Measurements from ENCODE around the gene ADAMTSL1. TPM values are rescaled to one million over a fixed set of nuclear protein-coding genes. Genes with fewer than 3 reads are reported as not detected.

The ADAMTSL1 gene
- total RNA-seq, 1 experiment from 2014 or later = not detected

DNA sequence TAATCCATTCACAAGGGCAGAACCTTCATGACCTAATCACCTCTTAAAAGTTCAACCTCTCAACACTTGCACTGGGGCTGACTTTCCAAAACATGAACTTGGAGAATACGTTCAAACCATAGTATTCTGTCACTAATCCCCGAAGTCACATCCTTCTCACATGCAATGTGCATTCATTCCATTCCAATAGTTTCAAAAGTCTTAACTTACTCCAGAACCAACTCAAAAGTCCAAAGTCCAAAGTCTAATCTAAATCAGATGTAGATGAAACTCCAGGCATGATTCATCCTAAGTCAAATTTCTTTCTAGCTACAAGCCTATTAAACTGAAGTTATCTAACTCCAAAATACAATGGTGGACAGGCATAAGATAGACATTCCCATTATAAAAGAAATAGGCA lies 21.7 kb upstream of the ADAMTSL1 start:
- TF ChIP-seq EZH2phosphoT487 (IDR thresholded peaks at IDR 0.05; ENCODE audit: borderline replicate concordance) (no peak), EGR1 (IDR thresholded peaks at IDR 0.05; ENCODE audit: low read depth) (no peak), FOSL1 (IDR thresholded peaks at IDR 0.05; ENCODE audit: low read depth) (no peak), ELF1 (IDR thresholded peaks at IDR 0.05; ENCODE audit: borderline replicate concordance, low read depth) (no peak), CEBPB (IDR thresholded peaks at IDR 0.05; ENCODE audit: low read depth) (no peak), YY1 (IDR thresholded peaks at IDR 0.05; ENCODE audit: extremely low read depth, insufficient replicate concordance, low read depth, low read length) (no peak), POLR2AphosphoS5 (IDR thresholded peaks at IDR 0.05; ENCODE audit: low read depth, low read length) (no peak), SIN3A (IDR thresholded peaks at IDR 0.05; ENCODE audit: low read depth) (no peak), RAD21 (IDR thresholded peaks at IDR 0.05; ENCODE audit: low read depth) (no peak), EZH2 (IDR thresholded peaks at IDR 0.05) (no peak), CBX3 (IDR thresholded peaks at IDR 0.05; ENCODE audit: low read depth) (no peak), POLR2A (IDR thresholded peaks at IDR 0.05; ENCODE audit: borderline replicate concordance, extremely low read depth, insufficient read depth, insufficient read length) (no peak), JUND (IDR thresholded peaks at IDR 0.05) (no peak), SP1 (IDR thresholded peaks at IDR 0.05; ENCODE audit: low read depth) (no peak), SRF (IDR thresholded peaks at IDR 0.05; ENCODE audit: low read depth) (no peak), TCF7L2 (IDR thresholded peaks at IDR 0.05; ENCODE audit: borderline replicate concordance, extremely low read depth, insufficient read depth, insufficient read length) (no peak)
- TF ChIP-seq, protein P1, sequence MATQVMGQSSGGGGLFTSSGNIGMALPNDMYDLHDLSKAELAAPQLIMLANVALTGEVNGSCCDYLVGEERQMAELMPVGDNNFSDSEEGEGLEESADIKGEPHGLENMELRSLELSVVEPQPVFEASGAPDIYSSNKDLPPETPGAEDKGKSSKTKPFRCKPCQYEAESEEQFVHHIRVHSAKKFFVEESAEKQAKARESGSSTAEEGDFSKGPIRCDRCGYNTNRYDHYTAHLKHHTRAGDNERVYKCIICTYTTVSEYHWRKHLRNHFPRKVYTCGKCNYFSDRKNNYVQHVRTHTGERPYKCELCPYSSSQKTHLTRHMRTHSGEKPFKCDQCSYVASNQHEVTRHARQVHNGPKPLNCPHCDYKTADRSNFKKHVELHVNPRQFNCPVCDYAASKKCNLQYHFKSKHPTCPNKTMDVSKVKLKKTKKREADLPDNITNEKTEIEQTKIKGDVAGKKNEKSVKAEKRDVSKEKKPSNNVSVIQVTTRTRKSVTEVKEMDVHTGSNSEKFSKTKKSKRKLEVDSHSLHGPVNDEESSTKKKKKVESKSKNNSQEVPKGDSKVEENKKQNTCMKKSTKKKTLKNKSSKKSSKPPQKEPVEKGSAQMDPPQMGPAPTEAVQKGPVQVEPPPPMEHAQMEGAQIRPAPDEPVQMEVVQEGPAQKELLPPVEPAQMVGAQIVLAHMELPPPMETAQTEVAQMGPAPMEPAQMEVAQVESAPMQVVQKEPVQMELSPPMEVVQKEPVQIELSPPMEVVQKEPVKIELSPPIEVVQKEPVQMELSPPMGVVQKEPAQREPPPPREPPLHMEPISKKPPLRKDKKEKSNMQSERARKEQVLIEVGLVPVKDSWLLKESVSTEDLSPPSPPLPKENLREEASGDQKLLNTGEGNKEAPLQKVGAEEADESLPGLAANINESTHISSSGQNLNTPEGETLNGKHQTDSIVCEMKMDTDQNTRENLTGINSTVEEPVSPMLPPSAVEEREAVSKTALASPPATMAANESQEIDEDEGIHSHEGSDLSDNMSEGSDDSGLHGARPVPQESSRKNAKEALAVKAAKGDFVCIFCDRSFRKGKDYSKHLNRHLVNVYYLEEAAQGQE (IDR thresholded peaks at IDR 0.05; ENCODE audit: low read depth) = no peak
- TF ChIP-seq, protein P2, sequence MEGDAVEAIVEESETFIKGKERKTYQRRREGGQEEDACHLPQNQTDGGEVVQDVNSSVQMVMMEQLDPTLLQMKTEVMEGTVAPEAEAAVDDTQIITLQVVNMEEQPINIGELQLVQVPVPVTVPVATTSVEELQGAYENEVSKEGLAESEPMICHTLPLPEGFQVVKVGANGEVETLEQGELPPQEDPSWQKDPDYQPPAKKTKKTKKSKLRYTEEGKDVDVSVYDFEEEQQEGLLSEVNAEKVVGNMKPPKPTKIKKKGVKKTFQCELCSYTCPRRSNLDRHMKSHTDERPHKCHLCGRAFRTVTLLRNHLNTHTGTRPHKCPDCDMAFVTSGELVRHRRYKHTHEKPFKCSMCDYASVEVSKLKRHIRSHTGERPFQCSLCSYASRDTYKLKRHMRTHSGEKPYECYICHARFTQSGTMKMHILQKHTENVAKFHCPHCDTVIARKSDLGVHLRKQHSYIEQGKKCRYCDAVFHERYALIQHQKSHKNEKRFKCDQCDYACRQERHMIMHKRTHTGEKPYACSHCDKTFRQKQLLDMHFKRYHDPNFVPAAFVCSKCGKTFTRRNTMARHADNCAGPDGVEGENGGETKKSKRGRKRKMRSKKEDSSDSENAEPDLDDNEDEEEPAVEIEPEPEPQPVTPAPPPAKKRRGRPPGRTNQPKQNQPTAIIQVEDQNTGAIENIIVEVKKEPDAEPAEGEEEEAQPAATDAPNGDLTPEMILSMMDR (IDR thresholded peaks at IDR 0.05 in 2 of 3, conservative IDR thresholded peaks at IDR 0.05 in 1 of 3; ENCODE audit: borderline replicate concordance in 1 of 3, insufficient read depth in 1 of 3, low read depth in 2 of 3, low read length in 2 of 3) = no peak
- TF ChIP-seq, protein P3, sequence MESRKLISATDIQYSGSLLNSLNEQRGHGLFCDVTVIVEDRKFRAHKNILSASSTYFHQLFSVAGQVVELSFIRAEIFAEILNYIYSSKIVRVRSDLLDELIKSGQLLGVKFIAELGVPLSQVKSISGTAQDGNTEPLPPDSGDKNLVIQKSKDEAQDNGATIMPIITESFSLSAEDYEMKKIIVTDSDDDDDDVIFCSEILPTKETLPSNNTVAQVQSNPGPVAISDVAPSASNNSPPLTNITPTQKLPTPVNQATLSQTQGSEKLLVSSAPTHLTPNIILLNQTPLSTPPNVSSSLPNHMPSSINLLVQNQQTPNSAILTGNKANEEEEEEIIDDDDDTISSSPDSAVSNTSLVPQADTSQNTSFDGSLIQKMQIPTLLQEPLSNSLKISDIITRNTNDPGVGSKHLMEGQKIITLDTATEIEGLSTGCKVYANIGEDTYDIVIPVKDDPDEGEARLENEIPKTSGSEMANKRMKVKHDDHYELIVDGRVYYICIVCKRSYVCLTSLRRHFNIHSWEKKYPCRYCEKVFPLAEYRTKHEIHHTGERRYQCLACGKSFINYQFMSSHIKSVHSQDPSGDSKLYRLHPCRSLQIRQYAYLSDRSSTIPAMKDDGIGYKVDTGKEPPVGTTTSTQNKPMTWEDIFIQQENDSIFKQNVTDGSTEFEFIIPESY (IDR thresholded peaks at IDR 0.05; ENCODE audit: extremely low read depth, insufficient replicate concordance, low read length) = no peak
- TF ChIP-seq, protein P4, sequence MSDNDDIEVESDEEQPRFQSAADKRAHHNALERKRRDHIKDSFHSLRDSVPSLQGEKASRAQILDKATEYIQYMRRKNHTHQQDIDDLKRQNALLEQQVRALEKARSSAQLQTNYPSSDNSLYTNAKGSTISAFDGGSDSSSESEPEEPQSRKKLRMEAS (IDR thresholded peaks at IDR 0.05) = no peak
- Histone ChIP-seq H3K4me3 (replicated peaks in 1 of 2; ENCODE audit: low read depth in 1 of 2, low read length in 2 of 2) (no peak overlapping the region), H3K9me3 (ENCODE audit: control insufficient read depth in 1 of 2, insufficient read depth in 1 of 2, low read depth in 1 of 2, low read length in 2 of 2) (0 out of 4 replicates have a peak, but pooled peaks cover 0 to 2% of the 10 kb centered on the region in 2 experiments), H3K4me1 (ENCODE audit: control insufficient read depth in 1 of 2, insufficient read depth in 2 of 2, low read length in 2 of 2) (no peaks in the 10 kb centered on the region), H3K4me2 (ENCODE audit: low read length) (no peak overlapping the region), H3K9ac (ENCODE audit: low read length) (no peak overlapping the region), H4K20me1 (ENCODE audit: insufficient read depth) (no peaks in the 10 kb centered on the region), H3K79me2 (ENCODE audit: insufficient read depth, low read length) (no peaks in the 10 kb centered on the region), H2AFZ (ENCODE audit: low read depth, low read length, poor library complexity, severe bottlenecking) (no peak overlapping the region), H3K27me3 (ENCODE audit: insufficient read depth, low read length) (no peaks in the 10 kb centered on the region), H3K9me2 (ENCODE audit: insufficient read depth) (no peaks in the 10 kb centered on the region), H3K36me3 (ENCODE audit: control insufficient read depth in 1 of 2, insufficient read depth in 2 of 2, low read length in 2 of 2) (no peaks in the 10 kb centered on the region), H3K27ac (ENCODE audit: low read depth, low read length) (no peak overlapping the region)
- intact Hi-C loops (cut with micrococcal nuclease) = no loop called here
- no TSS peak for BruUV-seq (replicated peaks)
- ATAC-seq (no peak), DNase-seq (ENCODE audit: low read depth, low spot score) (no peak)
- POLR2A ChIA-PET = no interaction called here
- CTCF ChIA-PET = no interaction called here
- RAD21 ChIA-PET (ENCODE audit: low non-redundant PET in 1 of 2, low total read pairs in 2 of 2, uncharacterized antibody in 2 of 2, unreplicated experiment in 2 of 2) = no interaction called here
